Measurements from ENCODE around the gene TFF3.

The TFF3 gene, protein sequence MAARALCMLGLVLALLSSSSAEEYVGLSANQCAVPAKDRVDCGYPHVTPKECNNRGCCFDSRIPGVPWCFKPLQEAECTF
- 0 to 0.13 (median 0) reads per million in 18 experiments for total RNA-seq

DNA sequence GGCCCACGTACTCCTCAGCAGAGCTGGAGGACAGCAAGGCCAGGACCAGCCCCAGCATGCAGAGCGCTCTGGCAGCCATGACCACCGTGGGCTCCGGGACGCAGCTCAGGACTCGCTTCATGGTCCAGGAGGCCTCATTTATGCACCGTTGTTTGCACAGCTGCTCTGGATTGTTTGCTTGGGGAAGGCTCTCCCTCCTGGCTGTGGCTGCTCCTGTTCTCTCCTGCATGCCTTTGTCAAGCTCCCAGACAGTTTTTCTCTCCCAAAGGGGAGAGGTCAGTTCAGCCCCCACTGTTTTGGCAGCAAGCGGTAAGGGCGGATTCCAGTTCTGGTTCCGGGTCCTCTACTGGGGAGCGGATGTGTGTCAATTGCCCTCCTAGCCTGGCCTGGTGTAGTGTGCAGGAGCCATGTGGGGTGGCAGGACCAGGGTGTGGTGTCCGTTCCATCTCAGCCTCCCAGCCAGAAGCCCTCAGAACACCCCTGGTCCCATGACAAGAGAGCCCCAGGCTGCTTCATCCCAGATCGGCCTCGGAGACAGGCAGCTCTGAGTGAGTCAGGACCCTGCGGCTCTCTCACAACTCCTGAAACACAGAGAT is at the start of gene TFF3:
TFF3 (minus strand) TSS at position 114 of the 596 bp plus-strand sequence; CDS start at position 79, 35 bp downstream.
- DNase-seq, result no peak

DNA sequence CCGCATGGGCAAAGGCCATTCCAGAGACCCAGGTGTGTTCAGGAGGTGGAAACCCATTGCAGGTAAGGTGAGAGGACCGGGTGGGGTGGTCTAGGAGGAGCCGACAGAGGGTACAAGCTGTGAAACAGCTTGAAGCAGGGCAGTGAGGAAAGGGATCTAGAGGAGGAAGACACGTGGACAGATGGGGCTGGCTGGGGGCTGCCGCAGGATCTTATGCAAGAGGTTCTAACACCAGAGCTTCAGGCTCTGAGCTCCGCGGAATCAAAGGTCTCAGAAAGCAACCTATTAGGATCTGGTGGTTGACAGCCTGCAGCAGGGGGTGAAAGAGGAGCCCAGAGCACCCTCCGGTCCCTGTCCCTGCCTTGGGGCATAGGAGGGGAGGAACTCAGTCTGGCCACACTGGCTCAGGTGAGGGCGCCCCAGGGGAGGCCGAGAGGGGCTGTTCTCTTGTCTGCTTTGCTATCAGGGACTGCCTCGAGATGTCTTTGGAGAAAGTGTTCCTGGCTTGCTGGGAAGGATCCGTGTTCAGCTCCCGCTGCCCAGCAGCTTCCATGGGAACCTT is 49.2 kb upstream of the TFF3 start:
- DNase-seq, result no peak

DNA sequence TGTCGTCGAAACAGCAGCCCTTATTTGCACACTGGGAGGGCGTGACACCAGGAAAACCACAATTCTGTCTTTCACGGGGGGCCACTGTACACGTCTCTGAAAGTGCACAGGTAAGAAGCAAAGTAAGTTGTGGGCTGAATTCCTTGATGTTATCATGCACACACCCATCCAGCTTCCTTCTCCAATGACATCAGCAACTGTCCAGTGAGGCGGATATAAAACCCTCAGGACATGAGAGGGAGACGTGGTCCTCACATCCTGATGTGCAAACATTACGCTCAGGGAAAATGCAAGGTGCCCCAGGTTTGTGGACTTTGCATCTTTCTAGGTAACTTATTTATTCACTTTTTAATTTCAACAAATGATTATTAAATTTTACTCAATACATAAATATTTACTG is 48.1 kb upstream of the TFF3 start:
- no peak for DNase-seq

DNA sequence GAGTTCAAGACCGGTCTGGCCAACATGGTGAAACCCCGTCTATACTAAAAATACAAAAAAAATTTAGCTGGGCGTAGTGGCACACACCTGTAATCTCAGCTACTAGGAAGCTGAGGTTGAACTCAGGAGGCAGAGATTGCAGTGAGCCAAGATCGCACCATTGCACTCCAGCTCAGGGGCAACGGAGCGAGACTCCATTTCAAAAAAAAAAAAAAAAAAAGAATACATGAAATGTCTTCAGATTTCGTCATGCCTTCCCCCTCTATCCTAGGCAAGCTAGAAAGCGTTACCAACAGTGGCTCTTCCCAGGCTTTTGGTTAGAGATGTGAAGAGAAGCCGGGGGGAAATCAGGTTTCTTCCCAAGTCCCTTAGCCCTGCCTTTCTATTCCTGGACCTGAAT is 47.5 kb upstream of the TFF3 start:
- DNase-seq, result no peak

DNA sequence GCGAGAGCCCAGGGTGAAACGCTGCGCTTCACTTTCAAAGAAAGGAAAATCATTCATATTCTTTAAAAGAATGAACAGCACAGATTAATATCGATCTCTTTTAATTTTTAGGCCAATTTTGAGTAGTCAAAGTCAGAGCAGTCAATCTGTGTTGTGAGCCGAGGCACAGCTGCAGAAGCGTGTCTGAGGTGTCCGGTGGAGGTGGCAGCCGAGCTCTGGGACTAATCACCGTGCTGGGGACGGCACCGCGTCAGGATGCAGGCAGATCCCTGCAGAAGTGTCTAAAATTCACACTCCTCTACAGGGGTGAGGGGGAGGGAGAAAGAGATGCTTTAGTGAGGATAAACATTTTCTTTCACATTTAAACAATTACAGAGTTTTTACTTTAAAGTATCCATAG is 47.0 kb upstream of the TFF3 start:
- DNase-seq, result no peak

DNA sequence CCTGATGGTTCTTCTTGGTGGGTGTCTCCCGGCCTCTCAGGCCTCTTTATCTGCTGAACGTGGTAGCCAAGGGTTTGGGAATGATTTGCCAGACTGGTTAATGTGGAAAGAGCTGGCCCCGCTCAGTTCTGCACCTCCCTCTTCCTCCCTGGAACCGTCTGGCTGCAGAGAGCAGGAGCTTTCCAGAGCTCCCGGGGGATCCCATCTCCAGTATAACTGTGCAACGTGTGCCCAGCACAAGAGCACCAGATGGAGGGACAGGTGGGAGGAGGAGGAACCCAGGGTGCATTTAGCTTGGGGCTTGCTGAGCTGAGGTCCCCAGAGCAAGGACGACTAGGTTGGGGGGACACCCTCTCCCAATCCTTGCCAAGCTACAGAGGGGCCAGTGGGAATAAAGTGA is 46.1 kb upstream of the TFF3 start:
- DNase-seq, result no peak

DNA sequence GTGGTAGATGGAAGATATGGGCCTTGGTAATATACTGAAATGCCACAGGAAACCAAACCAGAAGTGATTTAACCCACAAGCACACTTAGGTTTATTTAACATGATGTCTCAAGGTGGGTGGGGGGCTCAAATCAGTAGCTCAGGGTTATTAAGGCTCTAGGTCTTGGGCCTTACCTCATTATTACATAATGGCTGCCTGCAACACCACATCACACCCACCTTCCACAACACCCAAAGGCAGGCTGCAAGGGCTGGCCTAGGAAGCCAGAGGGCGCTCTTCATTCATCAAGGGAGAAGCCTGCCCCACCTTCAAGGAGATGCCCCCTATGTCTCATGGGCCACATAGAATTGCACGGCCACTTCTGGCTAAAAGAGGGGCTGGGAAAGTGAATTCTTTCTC is 45.1 kb upstream of the TFF3 start:
- peak in 1 of 2 donors; percentile 8 for DNase-seq

DNA sequence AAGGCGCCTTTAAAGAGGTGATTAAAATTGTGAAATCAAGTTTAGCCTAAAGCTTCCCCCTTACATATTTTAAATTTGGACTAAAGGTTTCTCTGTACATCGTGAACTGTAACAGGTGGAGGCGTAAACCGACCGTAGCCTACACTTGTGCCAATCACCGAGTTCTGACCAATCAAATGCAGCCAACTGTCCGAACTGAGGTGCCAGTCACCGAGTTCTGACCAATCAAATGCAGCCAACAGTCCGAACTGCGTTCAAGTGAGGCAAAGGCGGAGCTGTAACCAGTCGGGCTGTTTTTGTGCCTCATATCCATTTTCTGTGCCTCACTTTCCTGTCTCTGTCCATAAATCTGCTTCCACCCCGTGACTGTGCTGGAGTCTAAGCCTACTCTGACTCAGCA is 43.7 kb upstream of the TFF3 start:
- DNase-seq, result no peak

DNA sequence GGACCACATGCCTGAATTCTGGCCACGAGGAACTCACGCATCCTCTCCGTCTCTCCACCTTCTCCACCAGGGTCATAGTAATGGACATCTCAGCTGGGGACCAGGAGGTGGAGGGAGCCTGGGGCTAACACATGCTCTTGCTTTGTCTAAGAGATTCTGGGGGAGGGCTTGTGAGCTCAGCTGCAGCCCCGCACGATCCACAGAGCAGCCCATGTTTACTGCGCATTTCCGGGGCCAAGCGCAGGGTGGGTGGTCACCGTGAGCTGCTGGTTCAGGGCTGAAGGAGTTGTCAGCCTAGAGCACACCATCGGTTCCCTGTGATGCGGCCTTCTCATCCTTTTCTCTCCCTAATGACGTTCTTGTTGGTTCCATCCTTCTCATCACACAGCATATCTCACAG is 43.1 kb upstream of the TFF3 start:
- no peak for DNase-seq

DNA sequence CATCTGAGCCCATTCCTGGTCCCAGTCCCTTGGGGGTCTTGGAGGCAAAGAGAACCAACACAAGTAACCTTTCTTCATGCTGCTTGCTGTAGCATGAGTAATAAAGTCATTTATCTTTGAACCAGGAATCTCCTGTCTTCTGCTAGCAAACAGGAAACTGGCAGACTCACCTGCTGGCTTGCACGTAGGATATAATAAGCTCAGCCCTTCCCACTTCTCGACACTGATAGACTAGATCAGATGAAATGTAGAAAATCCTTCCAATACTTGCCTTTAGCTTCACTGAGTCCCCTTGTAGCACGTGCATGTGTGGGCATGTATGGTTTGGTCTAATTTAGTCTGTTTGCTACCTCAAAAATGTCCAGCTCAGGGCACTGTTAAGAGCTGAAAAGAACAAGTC is 42.1 kb upstream of the TFF3 start:
- no peak for DNase-seq

DNA sequence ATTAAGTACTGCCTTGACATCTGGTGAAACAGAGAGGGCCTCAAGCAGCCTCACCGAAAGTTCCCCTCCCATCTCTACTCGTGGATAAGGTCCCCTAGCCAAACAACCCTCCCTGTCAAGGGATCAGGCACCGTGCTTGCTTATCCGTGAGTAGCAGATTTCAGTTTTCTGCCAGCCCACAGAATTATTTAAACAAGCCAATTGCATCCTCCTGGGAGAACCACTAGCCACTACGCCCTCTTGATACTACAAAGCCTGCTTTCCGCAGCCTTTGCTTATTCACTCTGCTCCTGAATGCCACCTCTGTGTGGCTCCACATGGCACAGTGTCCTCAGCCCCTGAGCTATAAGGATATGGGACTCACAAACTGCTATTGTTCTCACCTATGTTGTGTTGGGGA is 41.4 kb upstream of the TFF3 start:
- DNase-seq, result no peak

DNA sequence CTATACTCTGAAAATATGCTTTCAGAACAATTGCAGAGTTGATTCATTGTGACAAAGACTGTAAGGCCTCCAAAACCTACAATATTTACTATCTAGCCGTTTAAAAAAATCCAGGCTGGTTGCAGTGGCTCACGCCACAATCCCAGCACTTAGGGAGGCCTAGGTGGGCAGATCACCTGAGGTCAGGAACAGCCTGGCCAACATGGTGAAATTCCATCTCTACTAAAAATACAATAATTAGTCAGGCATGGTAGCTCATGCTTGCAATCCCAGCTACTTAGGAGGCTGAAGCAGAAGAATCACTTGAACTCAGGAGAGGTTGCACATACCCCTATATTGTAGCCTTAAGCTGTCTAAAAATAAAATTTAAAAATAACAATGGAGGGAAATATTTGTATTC is 40.8 kb upstream of the TFF3 start:
- DNase-seq, result no peak

DNA sequence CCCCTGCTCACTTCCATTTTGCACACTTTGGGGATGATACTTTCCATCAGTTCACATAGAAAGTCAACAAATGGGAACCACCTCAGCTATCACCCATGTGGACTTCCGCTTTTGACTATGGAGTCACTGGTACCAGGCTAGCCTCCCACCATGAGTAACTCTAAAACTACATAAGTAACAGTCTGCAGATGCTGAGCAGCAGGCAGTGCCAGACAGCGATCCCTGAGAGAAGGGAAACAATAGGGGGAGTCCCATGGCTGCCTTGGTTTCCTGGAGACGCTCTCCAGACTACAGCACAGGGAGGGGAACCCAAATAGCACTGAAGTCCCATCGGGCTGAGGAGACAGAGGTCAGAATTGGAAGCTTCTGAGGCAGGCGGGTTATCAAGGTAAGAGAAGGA is 38.4 kb upstream of the TFF3 start:
- no peak for DNase-seq

DNA sequence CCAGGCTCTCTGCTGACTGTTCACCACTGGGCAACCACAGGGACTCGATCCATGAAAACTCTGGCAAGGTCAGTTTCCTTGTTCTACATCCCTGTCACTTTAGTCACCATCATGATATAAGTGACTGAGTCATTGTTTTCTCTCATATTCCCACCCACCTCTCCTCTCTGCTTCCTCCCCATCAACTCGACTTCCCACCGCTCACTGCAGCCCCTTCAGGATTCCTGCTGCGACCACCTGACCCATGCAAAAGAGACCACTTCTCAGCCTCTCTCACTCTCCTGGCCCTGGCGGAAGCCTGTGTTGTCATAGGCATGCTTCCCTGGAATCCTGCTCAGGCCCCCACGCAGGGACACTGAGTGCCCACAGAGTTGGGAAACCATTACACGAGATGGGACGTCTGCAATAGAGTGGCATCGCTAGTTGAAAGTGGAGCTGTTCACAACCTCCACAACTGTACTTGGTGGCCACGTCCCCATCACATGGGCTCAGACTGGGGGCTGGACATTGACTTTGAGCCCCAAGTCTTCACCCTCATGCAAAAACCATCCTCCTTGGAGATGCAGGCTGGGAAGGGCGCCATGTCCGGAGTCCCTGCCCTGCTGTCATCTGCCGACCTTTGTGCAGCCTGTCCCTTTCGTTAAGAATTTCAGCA is 37.4 kb upstream of the TFF3 start:
- DNase-seq, result no peak

DNA sequence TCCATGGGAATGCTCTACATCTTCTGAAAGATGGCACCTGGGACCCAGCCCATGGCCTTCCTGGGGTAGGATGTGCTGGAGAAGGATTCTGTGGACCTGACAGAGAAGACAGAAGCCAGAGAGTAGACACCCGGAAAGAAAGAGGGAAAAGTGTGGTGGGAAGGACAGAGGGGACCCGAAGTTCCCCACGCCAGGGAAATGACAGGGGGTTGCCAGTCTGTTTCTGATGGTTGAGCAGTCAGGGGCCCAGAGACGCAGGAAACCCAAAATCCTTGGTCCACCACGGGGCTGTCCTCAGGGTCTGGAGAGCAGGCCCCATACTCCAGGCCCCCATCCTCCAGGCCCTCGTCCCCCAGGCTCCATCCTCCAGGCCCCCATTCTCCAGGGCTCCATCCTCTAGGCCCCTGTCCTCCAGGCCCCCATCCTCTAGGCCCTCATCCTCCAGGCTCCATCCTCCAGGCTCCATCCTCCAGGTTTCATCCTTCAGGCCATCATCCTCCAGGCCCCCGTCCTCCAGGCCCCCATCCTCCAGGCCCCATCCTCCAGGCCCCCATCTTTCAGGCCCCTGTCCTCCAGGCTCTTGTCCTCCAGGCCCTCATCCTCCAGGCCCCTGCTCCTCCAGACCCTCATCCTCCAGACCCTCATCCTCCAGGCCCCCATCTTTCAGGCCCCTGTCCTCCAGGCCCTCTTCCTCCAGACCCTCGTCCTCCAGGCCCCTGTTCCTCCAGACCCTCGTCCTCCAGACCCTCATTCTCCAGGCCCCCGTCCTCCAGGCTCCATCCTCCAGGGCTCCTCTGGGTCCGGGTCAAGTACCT is 36.6 kb upstream of the TFF3 start:
- no peak for DNase-seq

DNA sequence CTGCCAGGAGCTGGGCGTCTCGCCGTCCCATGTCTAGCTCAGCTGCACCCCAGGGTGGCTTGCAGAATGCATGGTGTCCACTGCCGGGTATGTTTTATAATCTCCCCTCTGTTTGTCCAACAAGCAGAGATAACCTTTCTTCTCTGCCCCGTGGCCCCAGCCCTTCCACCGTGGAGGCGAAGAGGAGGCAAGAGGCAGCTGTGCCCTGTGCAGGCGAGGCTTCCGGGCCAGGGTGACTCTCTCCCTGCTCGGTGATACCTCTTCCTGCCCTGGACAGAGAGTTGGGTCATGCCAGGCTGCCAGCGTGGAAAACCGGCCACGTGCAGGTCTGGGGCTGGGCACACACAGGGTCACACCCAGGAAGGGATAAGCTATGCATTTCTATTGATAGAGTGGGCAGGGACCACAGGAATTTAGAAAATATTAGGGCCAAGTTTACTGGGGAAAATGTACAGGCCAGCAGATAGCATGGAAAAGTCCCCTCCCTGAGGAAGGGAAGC is 35.8 kb upstream of the TFF3 start, which contains the start of gene TFF2:
TFF2 (minus strand) TSS at position 68 of the 500 bp plus-strand sequence; CDS start at position 31, 37 bp downstream.
- DNase-seq, result no peak

DNA sequence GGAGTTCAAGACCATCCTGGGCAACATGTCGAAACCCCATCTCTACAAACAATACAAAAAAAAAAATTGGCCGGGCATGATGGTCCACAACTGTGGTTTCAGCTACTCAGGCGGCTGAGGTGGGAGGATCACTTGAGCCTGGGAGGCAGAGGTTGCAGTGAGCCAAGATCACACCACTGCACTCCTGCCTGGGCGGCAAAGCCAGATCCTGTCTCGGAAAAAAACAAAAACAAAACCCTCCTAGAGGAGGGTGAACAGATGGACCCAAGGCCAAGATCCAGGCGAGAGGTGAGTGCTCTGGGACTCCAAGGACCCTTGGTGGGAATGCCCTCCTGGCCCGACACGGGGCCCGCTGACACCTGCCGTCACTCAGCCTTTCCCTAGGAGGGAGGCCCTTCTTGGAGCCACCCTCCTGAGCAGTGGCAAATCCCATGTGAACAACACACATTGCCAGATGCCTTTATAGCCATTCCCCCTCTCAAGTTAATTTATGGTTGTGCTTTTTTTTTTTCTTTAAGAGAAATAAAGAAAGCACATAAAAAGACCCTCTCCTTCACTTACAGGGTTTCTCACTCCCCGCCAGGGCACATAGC is 35.2 kb upstream of the TFF3 start:
- DNase-seq, result no peak

DNA sequence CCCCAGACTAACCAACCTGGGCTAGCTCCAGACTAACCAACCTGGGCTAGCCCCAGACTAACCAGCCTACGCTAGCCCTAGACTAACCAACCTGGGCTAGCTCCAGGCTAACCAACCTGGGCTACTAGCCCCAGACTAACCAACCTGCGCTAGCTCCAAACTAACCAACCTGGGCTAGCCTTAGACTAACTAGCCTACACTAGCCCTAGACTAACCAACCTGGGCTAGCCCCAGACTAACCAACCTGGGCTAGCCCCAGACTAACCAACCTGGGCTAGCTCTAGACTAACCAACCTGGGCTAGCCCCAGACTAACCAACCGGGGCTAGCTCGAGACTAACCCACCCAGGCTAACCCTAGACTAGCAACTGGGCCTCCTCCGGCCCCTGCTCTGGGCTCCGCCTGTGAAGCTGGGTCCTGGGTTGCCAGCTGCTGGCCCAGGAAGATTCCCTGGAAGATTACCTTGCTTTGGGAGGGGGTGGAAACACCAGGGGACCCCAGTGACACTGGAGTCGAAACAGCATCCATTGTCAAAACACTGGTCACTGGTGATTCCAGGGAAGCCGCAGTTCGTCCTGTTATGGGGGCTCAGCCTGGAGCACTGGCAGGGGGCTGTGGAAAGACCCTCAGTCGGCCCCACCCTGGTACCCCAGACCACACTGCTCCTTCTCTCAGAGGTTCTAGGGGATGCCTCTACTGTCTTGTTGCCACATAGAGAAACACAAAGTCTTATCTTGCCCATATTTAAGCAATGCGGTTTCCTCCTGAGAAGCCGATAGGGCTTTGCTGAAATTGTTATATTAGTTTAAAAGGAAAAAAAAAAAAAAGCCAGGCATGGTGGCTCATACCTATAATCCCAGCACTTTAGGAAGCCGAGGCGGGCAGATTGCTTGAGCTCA is 34.5 kb upstream of the TFF3 start:
- DNase-seq, result no peak

DNA sequence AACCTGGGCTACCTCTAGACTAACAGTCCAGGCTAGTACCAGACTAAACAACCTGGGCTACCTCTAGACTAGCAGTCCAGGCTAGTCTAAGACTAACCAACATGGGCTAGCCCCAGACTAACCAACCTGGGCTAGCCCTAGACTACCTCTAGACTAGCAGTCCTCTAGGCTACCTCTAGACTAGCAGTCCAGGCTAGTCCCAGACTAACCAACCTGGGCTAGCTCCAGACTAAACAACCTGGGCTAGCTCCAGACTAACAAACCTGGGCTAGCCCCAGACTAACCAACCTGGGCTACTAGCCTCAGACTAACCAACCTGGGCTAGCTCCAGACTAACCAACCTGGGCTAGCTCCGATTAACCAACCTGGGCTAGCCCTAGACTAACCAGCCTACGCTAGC is 33.6 kb upstream of the TFF3 start:
- no peak for DNase-seq

DNA sequence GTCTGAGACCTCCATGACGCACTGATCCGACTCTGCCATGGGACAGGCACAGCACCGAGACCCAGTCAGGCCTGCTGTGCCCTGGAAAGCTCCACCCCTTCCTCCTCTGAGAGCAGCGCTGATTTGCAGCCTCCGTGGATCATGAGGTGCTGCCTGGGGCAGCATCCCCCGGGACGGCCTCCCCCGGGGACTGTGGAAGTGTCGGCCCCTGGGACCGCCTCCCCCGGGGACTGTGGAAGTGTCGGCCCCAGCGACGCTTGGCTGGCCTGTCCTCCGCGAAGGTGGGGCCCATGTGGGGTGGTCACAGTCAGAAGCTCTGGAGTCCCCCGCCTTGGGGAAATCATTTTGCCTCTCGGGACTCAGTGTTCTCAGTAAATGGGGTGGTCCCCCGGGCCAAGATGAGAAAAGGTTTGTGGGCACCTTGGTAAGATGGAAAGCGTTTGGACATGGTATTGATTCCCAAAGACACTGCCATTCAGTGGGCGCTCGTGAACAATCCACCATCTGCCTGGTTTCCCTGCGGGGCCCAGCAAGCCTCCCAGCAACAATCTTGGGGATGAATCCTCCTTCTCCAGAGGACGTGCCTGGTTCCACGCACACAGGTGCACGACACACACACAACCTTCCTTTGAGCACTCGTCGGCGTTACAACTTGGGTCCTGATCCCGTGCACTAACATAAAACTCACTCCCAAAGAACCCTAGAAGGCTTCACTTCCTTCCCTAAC is 32.6 kb upstream of the TFF3 start:
- DNase-seq, result no peak

All from inflammatory macrophage (primary cell).